ENCODE data around the gene IKZF1. TPM values are rescaled to one million over a fixed set of nuclear protein-coding genes. Genes with fewer than 3 reads are reported as not detected.

Gene IKZF1
- total RNA-seq, 1 experiment from 2014 or later, result 2.3 TPM

GRCh38 chr7:50282813-50283605 is 21.5 kb upstream of the IKZF1 start:
- Mint-ChIP-seq H3K27ac (no peak overlapping the region), H3K4me3 (no peak overlapping the region), H3K27me3 (ENCODE audit: low read depth) (peaks cover 4% of the 10 kb centered on the region), H3K9me3 (no peaks in the 10 kb centered on the region), H3K4me1 (no peaks in the 10 kb centered on the region), H3K36me3 (no peaks in the 10 kb centered on the region)
- CTCF ChIA-PET, result interaction anchor here (1.2 kb wide), 1 partner anchor 9 kb away, joined by 3 read pairs; no protein-coding TSS in a partner anchor
- no peak for DNase-seq (ENCODE audit: low spot score)
- POLR2A ChIA-PET, result no interaction called here
- TF ChIP-seq MAX (CRISPR knock-in tag; IDR thresholded peaks at IDR 0.05), result no peak
- no peak for TF ChIP-seq E2F4 (CRISPR knock-in tag; IDR thresholded peaks at IDR 0.05; ENCODE audit: borderline replicate concordance, low read depth)
- TF ChIP-seq NFATC4 (CRISPR knock-in tag; IDR thresholded peaks at IDR 0.05), result no peak
- TF ChIP-seq TEAD4 (CRISPR knock-in tag; IDR thresholded peaks at IDR 0.05), result no peak
- TF ChIP-seq ZNF423 (CRISPR knock-in tag; IDR thresholded peaks at IDR 0.05), result no peak
- no peak for TF ChIP-seq ARID4B (CRISPR knock-in tag; IDR thresholded peaks at IDR 0.05; ENCODE audit: borderline replicate concordance)
- TF ChIP-seq ATF3 (CRISPR knock-in tag; conservative IDR thresholded peaks at IDR 0.05), result no peak
- TF ChIP-seq ZNF263 (CRISPR knock-in tag; IDR thresholded peaks at IDR 0.05; ENCODE audit: low read depth), result no peak
- no peak for TF ChIP-seq ZNF121 (CRISPR knock-in tag; IDR thresholded peaks at IDR 0.05)
- TF ChIP-seq ATF1 (CRISPR knock-in tag; IDR thresholded peaks at IDR 0.05), result no peak
- TF ChIP-seq ELF4 (CRISPR knock-in tag; IDR thresholded peaks at IDR 0.05; ENCODE audit: low read depth), result no peak
- no peak for TF ChIP-seq GTF2I (CRISPR knock-in tag; conservative IDR thresholded peaks at IDR 0.05)
- TF ChIP-seq CTCF (IDR thresholded peaks at IDR 0.05), result no peak
- no peak for TF ChIP-seq ZNF281 (CRISPR knock-in tag; IDR thresholded peaks at IDR 0.05)
- TF ChIP-seq TCF7 (CRISPR knock-in tag; IDR thresholded peaks at IDR 0.05; ENCODE audit: low read depth), result no peak
- no peak for TF ChIP-seq STAT6 (CRISPR knock-in tag; conservative IDR thresholded peaks at IDR 0.05; ENCODE audit: low read depth)
- ATAC-seq, result no peak

All from WTC11 (cell line).